ENCODE measurements around the gene TBC1D19.

The TBC1D19 gene

DNA sequence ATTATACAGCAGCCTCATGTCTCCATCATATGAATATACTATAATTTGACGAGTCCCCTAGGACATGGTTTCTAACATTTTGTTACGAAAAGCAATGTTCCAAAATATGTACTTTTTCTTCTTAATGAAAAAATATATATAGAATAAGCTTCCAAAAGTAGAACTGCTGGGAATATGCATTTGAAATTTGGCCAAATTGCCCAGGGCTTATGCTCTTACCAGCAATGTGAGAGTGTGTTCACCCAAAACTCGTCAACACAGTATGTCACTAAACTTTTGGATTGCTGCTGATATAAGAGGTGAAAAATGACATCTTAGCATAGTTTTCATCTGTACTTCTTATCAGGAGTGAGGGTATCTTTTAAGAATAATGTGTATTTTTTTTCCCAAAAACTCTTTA is 212.2 kb downstream of the TBC1D19 start:
- Histone ChIP-seq H3K27ac (ENCODE audit: insufficient read depth, low read length, poor library complexity, severe bottlenecking) (no peak overlapping the region), H3K4me3 (ENCODE audit: insufficient read depth, low read depth, low read length, poor library complexity, severe bottlenecking) (no peak overlapping the region), H3K4me1 (ENCODE audit: control insufficient read depth, insufficient read depth, low read length, poor library complexity, severe bottlenecking) (no peaks in the 10 kb centered on the region), H3K9me3 (ENCODE audit: control insufficient read depth, low read length) (no peaks in the 10 kb centered on the region), H3K27me3 (replicated peaks; ENCODE audit: control insufficient read depth, insufficient read depth, low read length, poor library complexity, severe bottlenecking) (no peaks in the 10 kb centered on the region), H3K36me3 (ENCODE audit: control insufficient read depth, insufficient read depth, low read length) (no peaks in the 10 kb centered on the region)
- no peak for DNase-seq

DNA sequence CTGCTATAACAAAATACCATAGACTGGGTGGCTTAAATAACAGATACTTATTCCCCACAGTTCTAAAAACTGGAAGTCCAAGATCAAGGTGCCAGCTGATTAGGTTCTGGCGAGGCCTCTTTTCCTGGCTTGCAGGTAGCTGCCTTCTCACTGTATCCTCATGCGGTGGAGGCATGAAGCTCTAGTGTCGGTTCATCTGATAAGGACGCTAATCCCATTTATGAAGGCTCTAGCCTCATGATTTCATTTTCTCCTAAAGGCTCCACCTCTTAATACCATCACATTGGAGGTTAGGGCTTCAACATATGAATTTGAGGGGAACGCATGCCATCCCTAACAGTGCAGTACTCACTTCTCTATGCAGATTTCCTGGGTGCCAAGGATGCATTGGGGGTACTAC is 218.9 kb downstream of the TBC1D19 start:
- Histone ChIP-seq H3K4me1 (ENCODE audit: control insufficient read depth, insufficient read depth, low read length, poor library complexity, severe bottlenecking) (no peaks in the 10 kb centered on the region), H3K4me3 (ENCODE audit: insufficient read depth, low read depth, low read length, poor library complexity, severe bottlenecking) (no peak overlapping the region), H3K27ac (ENCODE audit: insufficient read depth, low read length, poor library complexity, severe bottlenecking) (no peak overlapping the region), H3K36me3 (ENCODE audit: control insufficient read depth, insufficient read depth, low read length) (no peaks in the 10 kb centered on the region), H3K27me3 (replicated peaks; ENCODE audit: control insufficient read depth, insufficient read depth, low read length, poor library complexity, severe bottlenecking) (no peaks in the 10 kb centered on the region), H3K9me3 (ENCODE audit: control insufficient read depth, low read length) (no peaks in the 10 kb centered on the region)
- DNase-seq: no peak

DNA sequence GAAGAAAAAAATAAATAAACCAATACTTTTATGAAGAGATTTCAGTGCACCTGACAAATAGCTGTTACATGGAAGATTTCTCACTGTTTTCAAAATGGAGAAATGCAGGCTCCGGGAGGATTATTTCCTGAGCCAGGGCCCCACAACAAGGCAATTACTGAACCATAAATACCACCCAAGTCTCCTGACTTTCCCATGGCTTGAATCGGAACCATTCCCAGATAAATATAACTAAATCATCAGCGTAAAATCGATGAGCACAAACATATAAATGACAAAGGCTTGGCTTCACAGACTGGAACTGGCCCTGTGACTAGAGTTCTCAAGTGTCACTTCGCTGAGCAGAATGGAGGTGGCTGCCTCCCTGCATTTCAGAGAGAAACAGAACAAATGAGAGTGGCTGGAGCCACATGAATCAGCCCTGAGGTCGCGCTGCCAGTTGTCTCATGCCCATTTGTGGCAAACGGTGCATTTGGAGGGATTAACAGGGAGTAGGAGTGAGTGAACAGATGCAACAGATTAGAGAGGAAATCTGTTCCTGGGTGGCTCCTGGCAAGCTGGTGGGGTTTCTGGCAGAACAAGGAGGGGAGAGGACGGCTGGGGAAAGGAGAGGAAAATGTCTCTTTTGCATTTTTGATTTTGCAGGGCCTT is 219.5 kb downstream of the TBC1D19 start:
- no peak for DNase-seq
- Histone ChIP-seq H3K27ac (ENCODE audit: insufficient read depth, low read length, poor library complexity, severe bottlenecking) (no peak overlapping the region), H3K4me3 (ENCODE audit: insufficient read depth, low read depth, low read length, poor library complexity, severe bottlenecking) (no peak overlapping the region), H3K27me3 (replicated peaks; ENCODE audit: control insufficient read depth, insufficient read depth, low read length, poor library complexity, severe bottlenecking) (no peaks in the 10 kb centered on the region), H3K36me3 (ENCODE audit: control insufficient read depth, insufficient read depth, low read length) (no peaks in the 10 kb centered on the region), H3K4me1 (ENCODE audit: control insufficient read depth, insufficient read depth, low read length, poor library complexity, severe bottlenecking) (no peaks in the 10 kb centered on the region), H3K9me3 (ENCODE audit: control insufficient read depth, low read length) (no peaks in the 10 kb centered on the region)

DNA sequence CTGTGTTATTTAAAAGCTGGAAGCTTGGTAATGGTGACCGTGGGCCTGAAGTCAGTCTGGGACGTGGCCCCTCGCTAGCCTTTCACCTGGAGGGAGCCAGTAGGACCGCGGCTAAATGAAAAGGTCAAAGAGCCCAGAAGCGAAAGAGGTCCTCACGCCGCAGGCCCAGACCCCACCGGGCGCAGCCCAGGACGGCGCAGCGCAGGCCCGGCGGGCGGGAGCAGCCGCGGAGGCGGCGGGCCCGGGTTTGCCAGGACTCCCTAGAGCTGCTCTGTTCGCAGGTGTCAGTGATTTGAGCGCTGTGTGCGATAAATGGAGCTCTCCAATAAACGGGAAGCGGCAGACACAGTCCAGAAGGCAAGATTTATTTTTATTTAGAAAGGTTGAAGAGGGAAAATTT is 220.6 kb downstream of the TBC1D19 start:
- no peaks in the 10 kb centered on the region for H3K36me3 ChIP-seq (ENCODE audit: control insufficient read depth, insufficient read depth, low read length)
- H3K27me3 ChIP-seq (replicated peaks; ENCODE audit: control insufficient read depth, insufficient read depth, low read length, poor library complexity, severe bottlenecking): no peaks in the 10 kb centered on the region
- no peaks in the 10 kb centered on the region for H3K9me3 ChIP-seq (ENCODE audit: control insufficient read depth, low read length)
- H3K4me1 ChIP-seq (ENCODE audit: control insufficient read depth, insufficient read depth, low read length, poor library complexity, severe bottlenecking): no peaks in the 10 kb centered on the region
- no peak overlapping the region for H3K27ac ChIP-seq (ENCODE audit: insufficient read depth, low read length, poor library complexity, severe bottlenecking)
- no peak overlapping the region for H3K4me3 ChIP-seq (ENCODE audit: insufficient read depth, low read depth, low read length, poor library complexity, severe bottlenecking)
- no peak for DNase-seq

DNA sequence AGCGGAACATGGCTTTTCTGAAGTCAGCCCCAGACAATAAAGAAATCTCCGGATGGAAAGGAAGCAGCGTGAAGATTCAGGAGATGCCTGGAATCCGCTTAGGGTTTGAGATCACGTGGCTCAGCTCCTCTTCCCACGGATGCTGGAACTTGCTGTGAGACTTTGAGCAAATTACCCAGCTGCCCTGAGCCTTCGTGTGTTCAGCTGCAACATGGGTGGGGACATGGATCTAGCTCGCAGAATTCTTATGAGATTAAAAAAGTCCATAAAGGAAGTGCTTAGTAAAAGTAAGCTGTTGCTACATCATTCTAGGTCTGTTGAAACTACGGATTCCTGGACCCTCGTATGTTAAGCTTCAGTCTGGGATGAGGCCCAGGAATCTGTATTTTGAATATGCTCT is 221.0 kb downstream of the TBC1D19 start:
- no peak overlapping the region for H3K4me3 ChIP-seq (ENCODE audit: insufficient read depth, low read depth, low read length, poor library complexity, severe bottlenecking)
- H3K9me3 ChIP-seq (ENCODE audit: control insufficient read depth, low read length): no peaks in the 10 kb centered on the region
- DNase-seq: no peak
- no peak overlapping the region for H3K27ac ChIP-seq (ENCODE audit: insufficient read depth, low read length, poor library complexity, severe bottlenecking)
- no peaks in the 10 kb centered on the region for H3K36me3 ChIP-seq (ENCODE audit: control insufficient read depth, insufficient read depth, low read length)
- no peaks in the 10 kb centered on the region for H3K4me1 ChIP-seq (ENCODE audit: control insufficient read depth, insufficient read depth, low read length, poor library complexity, severe bottlenecking)
- H3K27me3 ChIP-seq (replicated peaks; ENCODE audit: control insufficient read depth, insufficient read depth, low read length, poor library complexity, severe bottlenecking): no peaks in the 10 kb centered on the region

Measured in effector memory CD4-positive, alpha-beta T cell (primary cell).